ENCODE data around the gene ROBO2. TPM values are rescaled to one million over a fixed set of nuclear protein-coding genes. Genes with fewer than 3 reads are reported as not detected.

The ROBO2 gene
- polyA plus RNA-seq, 1 donor from 2014 or later = 55.5 TPM

DNA sequence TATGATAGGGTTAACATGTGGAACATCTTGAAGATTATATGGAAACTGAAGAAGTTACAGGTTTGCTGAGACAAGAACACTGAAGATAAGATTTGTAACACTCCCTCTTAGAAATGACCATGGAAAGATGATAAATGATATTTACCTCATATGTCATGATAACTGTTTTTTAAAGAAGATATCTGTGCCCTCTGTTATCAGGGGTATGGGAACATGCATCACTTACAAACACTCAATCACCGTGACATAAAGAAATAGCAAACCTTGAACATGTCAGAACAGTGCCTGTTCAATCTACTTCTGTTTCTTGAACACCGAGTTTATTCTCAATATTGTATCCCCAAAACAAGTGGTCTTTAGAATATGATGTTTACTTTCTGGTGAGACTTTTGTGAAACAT lies 149.4 kb downstream of the ROBO2 start:
- Histone ChIP-seq H3K4me2 (ENCODE audit: low read length) (no peak overlapping the region), H3K9ac (ENCODE audit: low read length) (no peak overlapping the region), H3K9me2 (ENCODE audit: insufficient read depth, low read length) (no peaks in the 10 kb centered on the region), H3K27ac (ENCODE audit: low read length) (peak overlapping the region; percentile 79), H4K20me1 (ENCODE audit: insufficient read depth) (no peaks in the 10 kb centered on the region), H3K27me3 (ENCODE audit: insufficient read depth, low read depth, low read length) (no peaks in the 10 kb centered on the region), H2AFZ (ENCODE audit: low read depth, low read length) (no peak overlapping the region), H3K4me3 (ENCODE audit: low read length) (no peak overlapping the region), H3K79me2 (replicated peaks; ENCODE audit: insufficient read depth, low read length) (no peaks in the 10 kb centered on the region), H3F3A (ENCODE audit: insufficient read depth, low read length, poor library complexity, severe bottlenecking) (no peaks in the 10 kb centered on the region), H3K9me3 (ENCODE audit: low read length) (no peaks in the 10 kb centered on the region), H3K36me3 (ENCODE audit: insufficient read depth, low read length) (no peaks in the 10 kb centered on the region)
- TF ChIP-seq, protein P1, sequence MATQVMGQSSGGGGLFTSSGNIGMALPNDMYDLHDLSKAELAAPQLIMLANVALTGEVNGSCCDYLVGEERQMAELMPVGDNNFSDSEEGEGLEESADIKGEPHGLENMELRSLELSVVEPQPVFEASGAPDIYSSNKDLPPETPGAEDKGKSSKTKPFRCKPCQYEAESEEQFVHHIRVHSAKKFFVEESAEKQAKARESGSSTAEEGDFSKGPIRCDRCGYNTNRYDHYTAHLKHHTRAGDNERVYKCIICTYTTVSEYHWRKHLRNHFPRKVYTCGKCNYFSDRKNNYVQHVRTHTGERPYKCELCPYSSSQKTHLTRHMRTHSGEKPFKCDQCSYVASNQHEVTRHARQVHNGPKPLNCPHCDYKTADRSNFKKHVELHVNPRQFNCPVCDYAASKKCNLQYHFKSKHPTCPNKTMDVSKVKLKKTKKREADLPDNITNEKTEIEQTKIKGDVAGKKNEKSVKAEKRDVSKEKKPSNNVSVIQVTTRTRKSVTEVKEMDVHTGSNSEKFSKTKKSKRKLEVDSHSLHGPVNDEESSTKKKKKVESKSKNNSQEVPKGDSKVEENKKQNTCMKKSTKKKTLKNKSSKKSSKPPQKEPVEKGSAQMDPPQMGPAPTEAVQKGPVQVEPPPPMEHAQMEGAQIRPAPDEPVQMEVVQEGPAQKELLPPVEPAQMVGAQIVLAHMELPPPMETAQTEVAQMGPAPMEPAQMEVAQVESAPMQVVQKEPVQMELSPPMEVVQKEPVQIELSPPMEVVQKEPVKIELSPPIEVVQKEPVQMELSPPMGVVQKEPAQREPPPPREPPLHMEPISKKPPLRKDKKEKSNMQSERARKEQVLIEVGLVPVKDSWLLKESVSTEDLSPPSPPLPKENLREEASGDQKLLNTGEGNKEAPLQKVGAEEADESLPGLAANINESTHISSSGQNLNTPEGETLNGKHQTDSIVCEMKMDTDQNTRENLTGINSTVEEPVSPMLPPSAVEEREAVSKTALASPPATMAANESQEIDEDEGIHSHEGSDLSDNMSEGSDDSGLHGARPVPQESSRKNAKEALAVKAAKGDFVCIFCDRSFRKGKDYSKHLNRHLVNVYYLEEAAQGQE (IDR thresholded peaks at IDR 0.05; ENCODE audit: borderline replicate concordance) = no peak
- TF ChIP-seq SMC3 (conservative IDR thresholded peaks at IDR 0.05; ENCODE audit: poor library complexity) = no peak
- no peak for TF ChIP-seq EP300 (conservative IDR thresholded peaks at IDR 0.05; ENCODE audit: poor library complexity, severe bottlenecking)
- no peak for TF ChIP-seq POLR2AphosphoS5 (IDR thresholded peaks at IDR 0.05)
- TF ChIP-seq MXI1 (conservative IDR thresholded peaks at IDR 0.05; ENCODE audit: poor library complexity, severe bottlenecking) = no peak
- TF ChIP-seq, protein P2, sequence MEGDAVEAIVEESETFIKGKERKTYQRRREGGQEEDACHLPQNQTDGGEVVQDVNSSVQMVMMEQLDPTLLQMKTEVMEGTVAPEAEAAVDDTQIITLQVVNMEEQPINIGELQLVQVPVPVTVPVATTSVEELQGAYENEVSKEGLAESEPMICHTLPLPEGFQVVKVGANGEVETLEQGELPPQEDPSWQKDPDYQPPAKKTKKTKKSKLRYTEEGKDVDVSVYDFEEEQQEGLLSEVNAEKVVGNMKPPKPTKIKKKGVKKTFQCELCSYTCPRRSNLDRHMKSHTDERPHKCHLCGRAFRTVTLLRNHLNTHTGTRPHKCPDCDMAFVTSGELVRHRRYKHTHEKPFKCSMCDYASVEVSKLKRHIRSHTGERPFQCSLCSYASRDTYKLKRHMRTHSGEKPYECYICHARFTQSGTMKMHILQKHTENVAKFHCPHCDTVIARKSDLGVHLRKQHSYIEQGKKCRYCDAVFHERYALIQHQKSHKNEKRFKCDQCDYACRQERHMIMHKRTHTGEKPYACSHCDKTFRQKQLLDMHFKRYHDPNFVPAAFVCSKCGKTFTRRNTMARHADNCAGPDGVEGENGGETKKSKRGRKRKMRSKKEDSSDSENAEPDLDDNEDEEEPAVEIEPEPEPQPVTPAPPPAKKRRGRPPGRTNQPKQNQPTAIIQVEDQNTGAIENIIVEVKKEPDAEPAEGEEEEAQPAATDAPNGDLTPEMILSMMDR (IDR thresholded peaks at IDR 0.05; ENCODE audit: poor library complexity, severe bottlenecking) = no peak
- no peak for TF ChIP-seq EZH2 (IDR thresholded peaks at IDR 0.05; ENCODE audit: borderline replicate concordance, insufficient read depth, low read length, poor library complexity, severe bottlenecking)
- TF ChIP-seq TAF1 (IDR thresholded peaks at IDR 0.05; ENCODE audit: low read depth) = no peak
- no peak for TF ChIP-seq RAD21 (conservative IDR thresholded peaks at IDR 0.05)

DNA sequence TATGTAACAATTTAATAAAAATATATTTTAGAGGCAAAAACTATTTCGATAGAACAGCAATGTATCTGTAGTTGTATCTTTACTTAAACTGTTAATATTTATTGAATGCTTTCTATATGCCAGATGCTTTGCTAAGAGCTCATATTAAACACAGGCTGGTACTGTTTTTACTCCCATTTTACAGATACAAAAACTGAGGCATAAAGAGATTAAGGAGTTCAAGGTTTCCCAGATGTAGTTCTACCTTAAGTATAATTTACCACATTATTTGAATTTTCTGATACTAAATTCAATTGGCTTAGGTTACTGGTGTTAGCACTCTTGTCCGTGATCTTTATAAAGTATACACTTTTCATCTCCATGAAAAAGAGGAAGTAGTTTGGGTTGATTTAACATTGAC lies 149.8 kb downstream of the ROBO2 start:
- H4K20me1 ChIP-seq (ENCODE audit: insufficient read depth) = no peaks in the 10 kb centered on the region
- no peaks in the 10 kb centered on the region for H3F3A ChIP-seq (ENCODE audit: insufficient read depth, low read length, poor library complexity, severe bottlenecking)
- H3K9ac ChIP-seq (ENCODE audit: low read length) = no peak overlapping the region
- no peak overlapping the region for H2AFZ ChIP-seq (ENCODE audit: low read depth, low read length)
- H3K27me3 ChIP-seq (ENCODE audit: insufficient read depth, low read depth, low read length) = no peaks in the 10 kb centered on the region
- no peak overlapping the region for H3K4me2 ChIP-seq (ENCODE audit: low read length)
- no peaks in the 10 kb centered on the region for H3K79me2 ChIP-seq (replicated peaks; ENCODE audit: insufficient read depth, low read length)
- H3K36me3 ChIP-seq (ENCODE audit: insufficient read depth, low read length) = no peaks in the 10 kb centered on the region
- no peaks in the 10 kb centered on the region for H3K9me2 ChIP-seq (ENCODE audit: insufficient read depth, low read length)
- no peak for TF ChIP-seq EZH2 (IDR thresholded peaks at IDR 0.05; ENCODE audit: borderline replicate concordance, insufficient read depth, low read length, poor library complexity, severe bottlenecking)
- TF ChIP-seq, protein P1 (IDR thresholded peaks at IDR 0.05; ENCODE audit: borderline replicate concordance) = no peak
- no peak for TF ChIP-seq POLR2AphosphoS5 (IDR thresholded peaks at IDR 0.05)
- no peak for TF ChIP-seq EP300 (conservative IDR thresholded peaks at IDR 0.05; ENCODE audit: poor library complexity, severe bottlenecking)
- no peak for TF ChIP-seq TAF1 (IDR thresholded peaks at IDR 0.05; ENCODE audit: low read depth)
- TF ChIP-seq RAD21 (conservative IDR thresholded peaks at IDR 0.05) = no peak
- TF ChIP-seq, protein P2 (IDR thresholded peaks at IDR 0.05; ENCODE audit: poor library complexity, severe bottlenecking) = no peak
- no peak overlapping the region for H3K4me3 ChIP-seq (ENCODE audit: low read length)
- H3K9me3 ChIP-seq (ENCODE audit: low read length) = no peaks in the 10 kb centered on the region
- H3K27ac ChIP-seq (ENCODE audit: low read length) = no peak overlapping the region
